Erythroblast (primary cell): Measurements from ENCODE around the gene PLA2G1B.

ENCODE experiments used
- GATA1 ChIP-seq: IDR thresholded peaks from 2 replicates; pipeline ENCODE4 v1.6.1; 2011; ENCODE audit warnings: low read depth, mild to moderate bottlenecking, control low read depth, low read length, moderate library complexity
- POLR2A ChIP-seq: IDR thresholded peaks from 2 replicates; pipeline ENCODE4 v1.6.1; 2011; ENCODE audit warnings: mild to moderate bottlenecking, low read length

GRCh38 chr12:120346031-120346430 lies 18.5 kb upstream of the PLA2G1B start:
- TF ChIP-seq POLR2A, result no peak
- no peak for TF ChIP-seq GATA1
